CD14-positive monocyte (primary cell): Measurements from ENCODE around the gene DOCK1. TPM values are rescaled to one million over a fixed set of nuclear protein-coding genes. Genes with fewer than 3 reads are reported as not detected.

ENCODE experiments used
- DNase-seq, 3 donors: peaks; one replicate each; pipeline ENCODE4 v3.0.0-alpha.2; 2011 to 2022
- H2AFZ ChIP-seq: 2 replicates; pipeline ENCODE4 v1.6.0; 2012; ENCODE audit warnings: mild to moderate bottlenecking, low read depth, low read length, inconsistent platforms; ENCODE audit not compliant: insufficient read depth, poor library complexity, severe bottlenecking
- H3K27ac ChIP-seq, 2 donors: 1 replicate in 1 of 2; 2 replicates in 1 of 2; pipeline ENCODE4 v1.5.1; 2012 to 2013; ENCODE audit warnings: low read length in 2 of 2, control low read depth in 1 of 2, inconsistent platforms in 1 of 2, low read depth in 1 of 2, mild to moderate bottlenecking in 1 of 2
- H3K27me3 ChIP-seq, 2 donors: one replicate each; pipeline versions ENCODE4 v1.6.0 to v1.6.1; 2011 to 2013; ENCODE audit warnings: low read length in 2 of 2; ENCODE audit not compliant: control insufficient read depth in 2 of 2, insufficient read depth in 2 of 2
- H3K36me3 ChIP-seq, 2 donors: replicated peaks in 1 of 2; 1 replicate in 1 of 2; 2 replicates in 1 of 2; pipeline versions ENCODE4 v1.5.1 to v1.6.1; 2012 to 2013; ENCODE audit warnings: low read length in 2 of 2, control low read depth in 1 of 2, inconsistent platforms in 1 of 2, mild to moderate bottlenecking in 1 of 2; ENCODE audit not compliant: insufficient read depth in 2 of 2, control insufficient read depth in 1 of 2
- H3K4me1 ChIP-seq, 2 donors: 1 replicate in 1 of 2; 2 replicates in 1 of 2; pipeline versions ENCODE4 v1.5.1 to v1.6.1; 2012 to 2013; ENCODE audit warnings: low read length in 2 of 2, control low read depth in 1 of 2, inconsistent platforms in 1 of 2, mild to moderate bottlenecking in 1 of 2, moderate library complexity in 1 of 2; ENCODE audit not compliant: insufficient read depth in 2 of 2, control insufficient read depth in 1 of 2
- H3K4me2 ChIP-seq: replicated peaks from 2 replicates; pipeline ENCODE3; 2012; ENCODE audit warnings: low read length, moderate library complexity, mild to moderate bottlenecking; ENCODE audit not compliant: poor library complexity, severe bottlenecking; ENCODE audit errors: extremely low read depth
- H3K4me3 ChIP-seq, 3 experiments: fragments of 200-600 bp in 1 of 3; sonication (generic) in 1 of 3; replicated peaks in 1 of 3; 1 replicate in 2 of 3; 2 replicates in 1 of 3; pipeline ENCODE4 v1.5.1; 2011 to 2013; ENCODE audit warnings: low read length in 3 of 3, mild to moderate bottlenecking in 3 of 3, control low read depth in 2 of 3, low read depth in 2 of 3, inconsistent platforms in 1 of 3, moderate library complexity in 1 of 3
- H3K79me2 ChIP-seq: 2 replicates; pipeline ENCODE4 v1.6.0; 2012; ENCODE audit warnings: mild to moderate bottlenecking, control low read depth, inconsistent platforms, low read length, moderate library complexity; ENCODE audit not compliant: insufficient read depth
- H3K9ac ChIP-seq: 2 replicates; pipeline ENCODE4 v1.6.0; 2017; ENCODE audit warnings: low read length, mild to moderate bottlenecking; ENCODE audit not compliant: insufficient read depth, poor library complexity, severe bottlenecking
- H3K9me3 ChIP-seq, 2 donors: replicated peaks in 1 of 2; 1 replicate in 1 of 2; 2 replicates in 1 of 2; pipeline versions ENCODE4 v1.5.1 to v1.6.1; 2012 to 2013; ENCODE audit warnings: low read length in 2 of 2, control low read depth in 1 of 2; ENCODE audit not compliant: control insufficient read depth in 1 of 2, insufficient read depth in 1 of 2
- H4K20me1 ChIP-seq: 2 replicates; pipeline ENCODE4 v1.6.0; 2012; ENCODE audit warnings: mild to moderate bottlenecking, low read length, control low read depth, moderate library complexity; ENCODE audit not compliant: insufficient read depth
- H3K27ac Mint-ChIP-seq, 7 donors: one replicate each; pipeline ENCODE4 v1.8.0; 2020; ENCODE audit warnings: mild to moderate bottlenecking in 7 of 7, mixed read lengths in 7 of 7, moderate library complexity in 6 of 7, inconsistent platforms in 2 of 7
- H3K27me3 Mint-ChIP-seq, 3 donors: one replicate each; pipeline ENCODE4 v1.8.0; 2021 to 2022; ENCODE audit warnings: low read depth in 3 of 3, mild to moderate bottlenecking in 3 of 3, mixed read lengths in 3 of 3, moderate library complexity in 3 of 3, inconsistent platforms in 1 of 3
- H3K36me3 Mint-ChIP-seq, 2 donors: one replicate each; pipeline ENCODE4 v1.8.0; 2020; ENCODE audit warnings: mixed read lengths in 2 of 2, inconsistent platforms in 1 of 2, mild to moderate bottlenecking in 1 of 2
- H3K4me1 Mint-ChIP-seq: one replicate; pipeline ENCODE4 v1.8.0; 2020; ENCODE audit warnings: mild to moderate bottlenecking, mixed read lengths
- H3K4me3 Mint-ChIP-seq, 2 donors: one replicate each; pipeline ENCODE4 v1.8.0; 2020; ENCODE audit warnings: mild to moderate bottlenecking in 2 of 2, mixed read lengths in 2 of 2, moderate library complexity in 1 of 2
- H3K9me3 Mint-ChIP-seq, 7 donors: one replicate each; pipeline ENCODE4 v1.8.0; 2020 to 2022; ENCODE audit warnings: mixed read lengths in 7 of 7, mild to moderate bottlenecking in 6 of 7, moderate library complexity in 6 of 7, inconsistent platforms in 2 of 7
- CTCF ChIP-seq: fragments of 200-600 bp; IDR thresholded peaks from one replicate; pipeline ENCODE4 v1.8.0; 2022; ENCODE audit warnings: antibody characterized with exemption, mild to moderate bottlenecking
- WGBS: methylation state at CpG from one replicate; pipeline ENCODE4 v1.1.5; 2013; ENCODE audit warnings: missing lambda C conversion rate; ENCODE audit not compliant: insufficient coverage; 5-methylcytosine and 5-hydroxymethylcytosine counted together
- intact Hi-C, 2 donors: fragments of 100-400 bp; cut with micrococcal nuclease; formaldehyde crosslinking; loops; one replicate each; pipeline versions ENCODE4 v1.15.0 to v1.15.1; 2023
- polyA plus RNA-seq, 3 donors: library from polyadenylated mRNA; depleted of rRNA in 1 of 3; unstranded in 2 of 3; stranded (reverse) in 1 of 3; fragments of 300-500 nt in 2 of 3; fragments of >200 nt in 1 of 3; fragmentation: Illumina TruSeq in 2 of 3; gene quantifications; 1 replicate in 2 of 3; 2 replicates in 1 of 3; pipeline ENCODE4 v1.2.3, GENCODE V29; 2012 to 2021

DOCK1 gene
- polyA plus RNA-seq, 3 donors = 0.31 to 0.35 TPM; not detected in 1

GRCh38 chr10:126997801-126998590 lies 92.8 kb downstream of the DOCK1 start:
- peaks cover 0 to 5% (median 0%) of the 10 kb centered on the region in 3 donors for H3K27me3 Mint-ChIP-seq
- H3K36me3 ChIP-seq = no peaks in the 10 kb centered on the region

GRCh38 chr10:127000598-127000997 lies 95.4 kb downstream of the DOCK1 start:
- H3K4me3 ChIP-seq = no peak overlapping the region
- H3K27me3 ChIP-seq = no peaks in the 10 kb centered on the region
- H3K9ac ChIP-seq = no peak overlapping the region
- peaks cover 3% of the 10 kb centered on the region in 2 donors for H3K36me3 Mint-ChIP-seq
- H3K9me3 ChIP-seq = no peaks in the 10 kb centered on the region
- WGBS = 89% methylated on average over 11 of the region's 12 CpGs
- no peak overlapping the region for H3K4me3 Mint-ChIP-seq
- TF ChIP-seq CTCF = no peak
- no peaks in the 10 kb centered on the region for H3K4me1 ChIP-seq
- H3K9me3 Mint-ChIP-seq = peaks cover 0 to 4% (median 3%) of the 10 kb centered on the region in 7 donors
- H3K27ac Mint-ChIP-seq = no peak overlapping the region
- H3K4me1 Mint-ChIP-seq = peaks cover 3% of the 10 kb centered on the region
- DNase-seq = no peak
- no peak overlapping the region for H3K4me2 ChIP-seq
- no peaks in the 10 kb centered on the region for H3K36me3 ChIP-seq
- intact Hi-C loops = no loop called here
- H3K27me3 Mint-ChIP-seq = peaks cover 0 to 2% (median 0%) of the 10 kb centered on the region in 3 donors
- no peak overlapping the region for H3K27ac ChIP-seq
- no peaks in the 10 kb centered on the region for H4K20me1 ChIP-seq
- H3K79me2 ChIP-seq = no peaks in the 10 kb centered on the region
- no peak overlapping the region for H2AFZ ChIP-seq

More at GRCh38 chr10:126997801-126998590, 92.8 kb downstream of the DOCK1 start:
- TF ChIP-seq CTCF = no peak
- Histone ChIP-seq H3K79me2 (no peaks in the 10 kb centered on the region), H3K4me1 (no peaks in the 10 kb centered on the region), H3K9me3 (no peaks in the 10 kb centered on the region), H3K4me2 (no peak overlapping the region), H4K20me1 (no peaks in the 10 kb centered on the region), H3K27ac (no peak overlapping the region), H2AFZ (no peak overlapping the region), H3K4me3 (no peak overlapping the region), H3K27me3 (no peaks in the 10 kb centered on the region), H3K9ac (no peak overlapping the region)
- peaks cover 3 to 7% (median 5%) of the 10 kb centered on the region in 7 donors for H3K9me3 Mint-ChIP-seq
- H3K4me3 Mint-ChIP-seq = no peak overlapping the region
- DNase-seq = no peak
- WGBS = 86% methylated on average over 3 of the region's 8 CpGs
- peaks cover 6% of the 10 kb centered on the region for H3K4me1 Mint-ChIP-seq
- intact Hi-C loops = no loop called here
- peaks cover 3% of the 10 kb centered on the region in 2 donors for H3K36me3 Mint-ChIP-seq
- H3K27ac Mint-ChIP-seq = no peak overlapping the region
